ENCODE data around the gene SCEL. TPM values are rescaled to one million over a fixed set of nuclear protein-coding genes. Genes with fewer than 3 reads are reported as not detected.

The SCEL gene
- total RNA-seq, 2 donors from 2014 or later = 2.2 to 2.3 TPM

- Histone ChIP-seq H3K4me3 (no peak overlapping the region), H3K9ac (ENCODE audit: low read depth in 2 of 2, low read length in 2 of 2) (no peak overlapping the region), H3K36me3 (no peaks in the 10 kb centered on the region), H3K27me3 (no peaks in the 10 kb centered on the region), H3K4me1 (no peaks in the 10 kb centered on the region), H3K27ac (no peak overlapping the region), H3K9me3 (no peaks in the 10 kb centered on the region)
- TF ChIP-seq, protein P1, sequence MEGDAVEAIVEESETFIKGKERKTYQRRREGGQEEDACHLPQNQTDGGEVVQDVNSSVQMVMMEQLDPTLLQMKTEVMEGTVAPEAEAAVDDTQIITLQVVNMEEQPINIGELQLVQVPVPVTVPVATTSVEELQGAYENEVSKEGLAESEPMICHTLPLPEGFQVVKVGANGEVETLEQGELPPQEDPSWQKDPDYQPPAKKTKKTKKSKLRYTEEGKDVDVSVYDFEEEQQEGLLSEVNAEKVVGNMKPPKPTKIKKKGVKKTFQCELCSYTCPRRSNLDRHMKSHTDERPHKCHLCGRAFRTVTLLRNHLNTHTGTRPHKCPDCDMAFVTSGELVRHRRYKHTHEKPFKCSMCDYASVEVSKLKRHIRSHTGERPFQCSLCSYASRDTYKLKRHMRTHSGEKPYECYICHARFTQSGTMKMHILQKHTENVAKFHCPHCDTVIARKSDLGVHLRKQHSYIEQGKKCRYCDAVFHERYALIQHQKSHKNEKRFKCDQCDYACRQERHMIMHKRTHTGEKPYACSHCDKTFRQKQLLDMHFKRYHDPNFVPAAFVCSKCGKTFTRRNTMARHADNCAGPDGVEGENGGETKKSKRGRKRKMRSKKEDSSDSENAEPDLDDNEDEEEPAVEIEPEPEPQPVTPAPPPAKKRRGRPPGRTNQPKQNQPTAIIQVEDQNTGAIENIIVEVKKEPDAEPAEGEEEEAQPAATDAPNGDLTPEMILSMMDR (IDR thresholded peaks at IDR 0.05) = no peak
- intact Hi-C loops (cut with DNase I) = no loop called here
- DNase-seq = no peak
Measured at GRCh38 chr13:77528834-77529500, 6.5 kb upstream of the SCEL start.

GRCh38 chr13:77529501-77529840, 6.0 kb upstream of the SCEL start:
- no peak for DNase-seq
- no peak overlapping the region for H3K27ac ChIP-seq
- no peaks in the 10 kb centered on the region for H3K4me1 ChIP-seq
- H3K9me3 ChIP-seq = no peaks in the 10 kb centered on the region
- no peaks in the 10 kb centered on the region for H3K27me3 ChIP-seq
- H3K36me3 ChIP-seq = no peaks in the 10 kb centered on the region
- H3K9ac ChIP-seq (ENCODE audit: low read depth in 2 of 2, low read length in 2 of 2) = no peak overlapping the region
- H3K4me3 ChIP-seq = no peak overlapping the region
- intact Hi-C loops (cut with DNase I) = no loop called here
- TF ChIP-seq, protein P1 (IDR thresholded peaks at IDR 0.05) = no peak

- Histone ChIP-seq H3K36me3 (no peaks in the 10 kb centered on the region), H3K27ac (no peak overlapping the region), H3K27me3 (no peaks in the 10 kb centered on the region), H3K9me3 (no peaks in the 10 kb centered on the region), H3K4me1 (no peaks in the 10 kb centered on the region), H3K9ac (ENCODE audit: low read depth in 2 of 2, low read length in 2 of 2) (no peak overlapping the region), H3K4me3 (no peak overlapping the region)
- TF ChIP-seq, protein P1 (IDR thresholded peaks at IDR 0.05) = no peak
- intact Hi-C loops (cut with DNase I) = no loop called here
- no peak for DNase-seq
Measured at GRCh38 chr13:77530875-77531274, 4.6 kb upstream of the SCEL start.

- no peaks in the 10 kb centered on the region for H3K9me3 ChIP-seq
- TF ChIP-seq, protein P1 (IDR thresholded peaks at IDR 0.05) = no peak
- no peak overlapping the region for H3K9ac ChIP-seq (ENCODE audit: low read depth in 2 of 2, low read length in 2 of 2)
- no peaks in the 10 kb centered on the region for H3K36me3 ChIP-seq
- DNase-seq = no peak
- H3K4me1 ChIP-seq = no peaks in the 10 kb centered on the region
- no peak overlapping the region for H3K27ac ChIP-seq
- intact Hi-C loops (cut with DNase I) = no loop called here
- no peak overlapping the region for H3K4me3 ChIP-seq
- H3K27me3 ChIP-seq = no peaks in the 10 kb centered on the region
Measured at GRCh38 chr13:77532983-77533382, 2.5 kb upstream of the SCEL start.

DNA sequence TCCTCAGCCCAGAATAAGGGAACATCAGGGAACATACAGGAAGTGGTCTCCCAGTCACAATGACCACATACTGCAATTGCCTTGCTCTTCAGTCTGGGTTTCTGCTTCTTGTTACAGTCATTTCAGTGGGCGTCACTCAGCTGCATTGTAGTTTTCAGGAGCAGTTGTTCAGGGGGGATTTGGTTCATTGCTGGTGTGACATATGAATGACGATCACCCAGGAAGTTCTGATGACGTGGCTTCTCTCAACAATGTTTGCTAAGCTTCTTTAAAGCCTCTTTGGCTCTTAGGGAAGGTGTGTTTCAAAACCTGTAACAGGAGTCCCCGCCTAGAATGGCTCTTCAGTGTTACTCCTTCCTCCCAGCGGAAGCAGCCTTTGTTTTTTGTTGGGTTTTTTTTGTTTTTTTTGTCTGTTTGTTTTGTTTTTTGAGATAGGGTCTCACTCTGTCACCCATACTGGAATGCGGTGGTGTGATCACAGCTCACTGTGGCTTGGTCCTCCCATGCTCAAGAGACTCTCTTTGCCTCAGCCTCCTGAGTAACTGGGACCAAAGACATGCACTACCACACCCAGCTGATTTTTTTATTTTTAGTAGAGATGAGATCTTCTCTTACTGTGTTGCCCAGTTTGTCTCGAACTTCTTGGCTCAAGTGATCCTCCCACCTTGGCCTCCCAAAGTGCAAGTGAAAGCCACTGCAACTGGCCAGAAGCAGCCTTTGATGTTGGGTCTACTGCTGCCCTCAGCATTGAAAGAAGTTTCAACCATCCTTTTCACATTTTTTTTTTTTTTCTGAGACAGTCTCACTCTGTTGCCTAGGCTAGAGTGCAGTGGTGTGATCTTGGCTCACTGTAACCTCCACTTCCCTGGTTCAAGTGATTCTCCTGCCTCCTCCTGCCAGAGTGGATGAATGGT, 1.4 kb upstream of the SCEL start:
- H3K27ac ChIP-seq = no peak overlapping the region
- intact Hi-C loops (cut with DNase I) = no loop called here
- H3K9me3 ChIP-seq = no peaks in the 10 kb centered on the region
- no peaks in the 10 kb centered on the region for H3K4me1 ChIP-seq
- DNase-seq = no peak
- no peak overlapping the region for H3K9ac ChIP-seq (ENCODE audit: low read depth in 2 of 2, low read length in 2 of 2)
- TF ChIP-seq, protein P1 (IDR thresholded peaks at IDR 0.05) = no peak
- no peaks in the 10 kb centered on the region for H3K36me3 ChIP-seq
- H3K27me3 ChIP-seq = no peaks in the 10 kb centered on the region
- H3K4me3 ChIP-seq = no peak overlapping the region
